Measurements from ENCODE around the gene AGAP2. TPM values are rescaled to one million over a fixed set of nuclear protein-coding genes. Genes with fewer than 3 reads are reported as not detected.

Gene AGAP2
- total and polyA plus RNA-seq, 2 donors (not counting 1 experiment from before 2014, with no cell fraction given) = 22.2 to 27.0 TPM

DNA sequence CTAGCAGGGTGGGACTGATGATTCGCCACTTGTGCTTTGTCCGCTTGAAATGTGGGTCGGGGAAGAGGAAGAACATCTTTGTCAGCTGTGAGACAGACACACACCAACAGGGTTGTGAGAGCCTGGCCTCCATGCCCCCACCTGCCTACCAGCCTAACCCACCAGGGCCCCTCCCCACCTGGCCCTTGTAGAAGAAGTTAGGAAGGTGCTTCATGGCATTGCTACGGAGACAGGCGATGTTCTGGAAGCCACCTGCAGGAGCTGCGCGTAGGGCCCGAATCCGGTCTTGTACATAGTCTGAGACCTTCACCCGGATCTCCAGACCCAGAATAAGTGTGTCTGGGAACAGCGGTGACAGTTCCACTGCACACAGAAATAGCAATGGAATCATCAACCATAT lies 31.1 kb upstream of the AGAP2 start:
- H3K4me1 Mint-ChIP-seq = peaks cover 36% of the 10 kb centered on the region
- intact Hi-C loops (cut with micrococcal nuclease) = no loop called here
- WGBS (ENCODE audit: insufficient coverage) = 98% methylated on average over 7 of the region's 11 CpGs
- no peak overlapping the region for H3K4me2 ChIP-seq (replicated peaks; ENCODE audit: low read depth, low read length, poor library complexity, severe bottlenecking)
- H3K36me3 ChIP-seq (replicated peaks in 1 of 2; ENCODE audit: control extremely low read depth in 1 of 2, control insufficient read depth in 1 of 2, extremely low read depth in 1 of 2, insufficient read depth in 2 of 2, low read length in 1 of 2) = no peaks in the 10 kb centered on the region
- DNase-seq (peak; percentile 8), ATAC-seq (ENCODE audit: low read depth) (no peak)
- H4K20me1 ChIP-seq (ENCODE audit: control insufficient read depth, insufficient read depth, low read length, poor library complexity, severe bottlenecking) = peaks cover 3% of the 10 kb centered on the region
- H3K9ac ChIP-seq (ENCODE audit: low read length) = no peak overlapping the region
- H3K4me1 ChIP-seq (ENCODE audit: control insufficient read depth in 2 of 2, insufficient read depth in 2 of 2, low read length in 2 of 2) = peaks cover 38 to 47% of the 10 kb centered on the region in 2 donors
- no peak overlapping the region for H3K4me3 ChIP-seq (ENCODE audit: control extremely low read depth in 1 of 5, extremely low read depth in 1 of 5, insufficient read depth in 1 of 5, low read depth in 2 of 5, low read length in 4 of 5)
- POLR2A ChIA-PET = no interaction called here
- peaks cover 0 to 32% (median 22%) of the 10 kb centered on the region in 4 experiments for H3K27me3 ChIP-seq (replicated peaks in 1 of 4; ENCODE audit: control extremely low read depth in 1 of 4, control insufficient read depth in 3 of 4, insufficient read depth in 4 of 4, low read length in 3 of 4)
- H3K27me3 Mint-ChIP-seq = peaks cover 17% of the 10 kb centered on the region
- CTCF ChIA-PET = no interaction called here
- TF ChIP-seq, protein P1, sequence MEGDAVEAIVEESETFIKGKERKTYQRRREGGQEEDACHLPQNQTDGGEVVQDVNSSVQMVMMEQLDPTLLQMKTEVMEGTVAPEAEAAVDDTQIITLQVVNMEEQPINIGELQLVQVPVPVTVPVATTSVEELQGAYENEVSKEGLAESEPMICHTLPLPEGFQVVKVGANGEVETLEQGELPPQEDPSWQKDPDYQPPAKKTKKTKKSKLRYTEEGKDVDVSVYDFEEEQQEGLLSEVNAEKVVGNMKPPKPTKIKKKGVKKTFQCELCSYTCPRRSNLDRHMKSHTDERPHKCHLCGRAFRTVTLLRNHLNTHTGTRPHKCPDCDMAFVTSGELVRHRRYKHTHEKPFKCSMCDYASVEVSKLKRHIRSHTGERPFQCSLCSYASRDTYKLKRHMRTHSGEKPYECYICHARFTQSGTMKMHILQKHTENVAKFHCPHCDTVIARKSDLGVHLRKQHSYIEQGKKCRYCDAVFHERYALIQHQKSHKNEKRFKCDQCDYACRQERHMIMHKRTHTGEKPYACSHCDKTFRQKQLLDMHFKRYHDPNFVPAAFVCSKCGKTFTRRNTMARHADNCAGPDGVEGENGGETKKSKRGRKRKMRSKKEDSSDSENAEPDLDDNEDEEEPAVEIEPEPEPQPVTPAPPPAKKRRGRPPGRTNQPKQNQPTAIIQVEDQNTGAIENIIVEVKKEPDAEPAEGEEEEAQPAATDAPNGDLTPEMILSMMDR (IDR thresholded peaks at IDR 0.05) = no peak
- no peak for TF ChIP-seq EZH2 (IDR thresholded peaks at IDR 0.05; ENCODE audit: borderline replicate concordance, insufficient read depth, low read depth, low read length, poor library complexity, severe bottlenecking)
- no peak overlapping the region for H3K27ac ChIP-seq (ENCODE audit: low read length in 2 of 2)
- H3K9me3 Mint-ChIP-seq (ENCODE audit: insufficient read depth) = no peaks in the 10 kb centered on the region
- H3K27ac Mint-ChIP-seq = no peak overlapping the region
- no peak overlapping the region for H2AFZ ChIP-seq (ENCODE audit: insufficient read depth, low read depth, low read length, poor library complexity, severe bottlenecking)
- H3K4me3 Mint-ChIP-seq = no peak overlapping the region
- H3K79me2 ChIP-seq (ENCODE audit: control insufficient read depth, insufficient read depth, low read length) = peaks cover 7% of the 10 kb centered on the region
- peaks cover 0 to 13% (median 0%) of the 10 kb centered on the region in 3 donors for H3K9me3 ChIP-seq (ENCODE audit: control extremely low read depth in 1 of 3, control insufficient read depth in 2 of 3, insufficient read depth in 1 of 3, low read length in 2 of 3)

DNA sequence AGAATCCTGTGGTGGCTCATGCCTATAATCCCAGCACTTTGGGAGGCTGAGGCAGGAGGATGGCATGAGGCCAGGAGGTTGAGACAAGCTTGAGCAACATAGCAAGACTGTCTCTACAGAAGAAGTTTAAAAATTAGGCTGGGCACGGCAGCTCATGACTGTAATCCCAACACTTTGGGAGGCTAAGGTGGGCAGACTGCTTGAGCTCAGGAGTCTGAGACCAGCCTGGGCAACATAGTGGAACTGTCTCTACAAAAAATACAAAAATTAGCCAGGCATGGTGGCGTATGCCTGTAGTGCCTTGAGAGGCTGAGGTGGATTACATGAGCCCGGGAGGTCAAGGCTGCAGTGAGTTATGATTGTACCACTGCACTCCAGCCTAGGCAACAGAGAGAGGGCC lies 29.3 kb upstream of the AGAP2 start:
- peaks cover 24% of the 10 kb centered on the region for H3K27me3 Mint-ChIP-seq
- no peak overlapping the region for H3K4me3 Mint-ChIP-seq
- peaks cover 0 to 13% (median 0%) of the 10 kb centered on the region in 3 donors for H3K9me3 ChIP-seq (ENCODE audit: control extremely low read depth in 1 of 3, control insufficient read depth in 2 of 3, insufficient read depth in 1 of 3, low read length in 2 of 3)
- H3K9me3 Mint-ChIP-seq (ENCODE audit: insufficient read depth) = no peaks in the 10 kb centered on the region
- WGBS (ENCODE audit: insufficient coverage) = 100% methylated on average over 1 of the region's 3 CpGs
- H3K4me3 ChIP-seq (ENCODE audit: control extremely low read depth in 1 of 5, extremely low read depth in 1 of 5, insufficient read depth in 1 of 5, low read depth in 2 of 5, low read length in 4 of 5) = no peak overlapping the region
- ChIA-PET CTCF (interaction anchor here (1.1 to 3.0 kb wide), 4 partner anchors 9 to 15 kb away, joined by 3 to 37 read pairs (median 5); partner anchors contain the start of gene TSFM), POLR2A (no interaction called here)
- no peak overlapping the region for H3K27ac Mint-ChIP-seq
- H3K4me2 ChIP-seq (replicated peaks; ENCODE audit: low read depth, low read length, poor library complexity, severe bottlenecking) = no peak overlapping the region
- peaks cover 42% of the 10 kb centered on the region for H3K4me1 Mint-ChIP-seq
- H3K4me1 ChIP-seq (ENCODE audit: control insufficient read depth in 2 of 2, insufficient read depth in 2 of 2, low read length in 2 of 2) = peaks cover 40 to 47% of the 10 kb centered on the region in 2 donors
- peaks cover 0 to 38% (median 26%) of the 10 kb centered on the region in 4 experiments for H3K27me3 ChIP-seq (replicated peaks in 1 of 4; ENCODE audit: control extremely low read depth in 1 of 4, control insufficient read depth in 3 of 4, insufficient read depth in 4 of 4, low read length in 3 of 4)
- ATAC-seq (ENCODE audit: low read depth) = no peak
- H3K79me2 ChIP-seq (ENCODE audit: control insufficient read depth, insufficient read depth, low read length) = peaks cover 18% of the 10 kb centered on the region
- intact Hi-C loops (cut with micrococcal nuclease) = no loop called here
- no peak for TF ChIP-seq EZH2 (IDR thresholded peaks at IDR 0.05; ENCODE audit: borderline replicate concordance, insufficient read depth, low read depth, low read length, poor library complexity, severe bottlenecking)
- TF ChIP-seq, protein P1 (IDR thresholded peaks at IDR 0.05) = no peak
- H3K9ac ChIP-seq (ENCODE audit: low read length) = no peak overlapping the region
- no peak overlapping the region for H2AFZ ChIP-seq (ENCODE audit: insufficient read depth, low read depth, low read length, poor library complexity, severe bottlenecking)
- no peak for DNase-seq
- peaks cover 15% of the 10 kb centered on the region for H4K20me1 ChIP-seq (ENCODE audit: control insufficient read depth, insufficient read depth, low read length, poor library complexity, severe bottlenecking)
- no peaks in the 10 kb centered on the region for H3K36me3 ChIP-seq (replicated peaks in 1 of 2; ENCODE audit: control extremely low read depth in 1 of 2, control insufficient read depth in 1 of 2, extremely low read depth in 1 of 2, insufficient read depth in 2 of 2, low read length in 1 of 2)
- no peak overlapping the region for H3K27ac ChIP-seq (ENCODE audit: low read length in 2 of 2)
